Measurements from ENCODE around the gene IFTAP. TPM values are rescaled to one million over a fixed set of nuclear protein-coding genes. Genes with fewer than 3 reads are reported as not detected.

IFTAP gene, protein sequence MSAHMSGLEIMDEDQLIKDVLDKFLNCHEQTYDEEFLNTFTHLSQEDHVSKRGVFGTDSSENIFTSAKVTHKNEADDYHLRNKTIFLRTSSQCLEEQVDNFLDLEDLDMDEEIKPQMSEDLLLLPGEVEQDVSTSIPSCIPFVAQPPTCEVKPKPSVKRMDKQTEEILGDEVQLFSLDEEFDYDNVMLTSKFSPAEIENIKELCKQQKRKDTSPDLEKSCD
- 39.6 and 46.8 TPM in 2 replicates for total RNA-seq

DNA sequence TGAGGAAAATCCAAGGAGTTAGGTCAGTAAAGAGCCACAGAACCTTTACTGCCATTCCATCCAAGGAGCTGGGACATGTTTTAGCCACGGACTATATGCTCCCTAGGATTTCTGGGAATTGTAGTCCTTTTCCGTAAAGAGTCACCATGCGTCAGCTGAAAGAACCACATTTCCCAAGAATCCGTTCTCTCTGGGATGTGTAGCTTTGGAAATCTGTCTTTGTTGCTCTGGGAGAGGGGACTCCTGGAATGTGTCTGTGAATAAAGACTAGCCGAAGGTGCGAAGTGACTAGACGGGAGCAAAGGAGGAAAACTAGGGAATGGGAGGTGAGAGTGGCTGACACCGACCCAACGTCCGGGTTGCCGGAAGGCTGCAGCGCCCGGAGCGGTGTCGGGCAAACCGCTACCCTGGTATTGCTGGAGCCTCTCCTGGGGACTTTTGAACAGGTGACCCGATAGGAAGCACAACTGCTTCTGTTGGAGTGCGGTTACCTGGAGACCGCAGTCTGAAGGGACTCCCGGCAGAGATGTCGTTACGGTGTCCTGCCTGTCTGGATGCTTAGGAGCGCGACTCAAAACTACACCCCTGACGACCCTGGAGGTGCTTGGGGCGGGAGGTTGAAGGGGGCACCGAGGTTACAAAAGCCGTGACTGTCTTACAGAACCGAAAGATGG, at the start of gene IFTAP:
Gene IFTAP (plus strand): TSS at position 187 of the 674 bp plus-strand sequence. CDS start 15,602 bp downstream, outside the sequence.

DNA sequence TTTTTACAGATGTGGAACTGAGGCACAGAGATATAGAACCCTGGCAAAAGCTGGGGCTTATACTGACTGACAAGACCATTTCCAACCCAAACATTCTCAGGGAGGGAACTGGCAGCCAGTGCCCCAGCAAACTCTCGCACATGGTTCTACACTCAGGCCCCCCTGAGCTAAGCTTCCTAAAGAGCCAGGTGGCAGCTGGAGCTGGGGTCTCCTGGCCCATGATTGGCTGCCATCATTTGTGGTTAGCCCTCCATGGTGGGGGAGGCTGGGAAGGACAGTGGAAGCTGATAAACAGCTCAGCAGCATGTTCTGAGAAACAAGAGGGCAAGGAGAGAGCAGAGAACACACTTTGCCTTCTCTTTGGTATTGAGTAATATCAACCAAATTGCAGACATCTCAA, 26.6 kb upstream of the IFTAP start, which contains the start of gene RAG1:
Gene RAG1 (plus strand): TSS at position 314 of the 400 bp plus-strand sequence. CDS start 5,298 bp downstream, outside the sequence.

DNA sequence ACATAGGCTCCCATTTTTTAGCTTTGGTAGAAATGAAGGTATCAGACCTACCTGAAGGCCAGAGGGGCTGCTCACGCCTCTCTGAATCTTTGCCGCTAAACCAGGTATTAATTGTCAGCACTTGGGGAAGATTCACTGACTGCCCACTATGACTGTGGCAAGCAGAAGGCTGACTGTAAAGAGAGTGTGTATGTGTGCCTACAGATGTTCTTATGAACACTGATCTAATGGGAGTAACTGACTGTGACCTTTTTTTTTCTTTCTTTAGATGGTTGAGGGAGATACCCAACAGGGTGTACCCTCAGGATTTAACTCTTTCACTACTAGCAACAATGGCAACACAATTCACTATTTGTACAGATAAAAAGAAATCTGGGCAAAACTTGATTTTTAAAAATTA, 3.7 kb downstream of the IFTAP start, which contains the start of gene RAG2:
Gene RAG2 (minus strand): TSS at position 186 of the 400 bp plus-strand sequence. CDS start 4,068 bp downstream, outside the sequence.

Other genes starting within 250 kb of the IFTAP start
- gene TRAF6, start 84.2 kb upstream of the IFTAP start, total RNA-seq: 3.5 and 4.2 TPM in 2 replicates
- gene RAG1, start 26.5 kb upstream of the IFTAP start, total RNA-seq: 0.43 and 0.63 TPM in 2 replicates
- gene RAG2, start 3.7 kb downstream of the IFTAP start, total RNA-seq: not detected in 2 replicates